Ovary (tissue), 9 donors: ENCODE data around the gene STX1A. TPM values are rescaled to one million over a fixed set of nuclear protein-coding genes. Genes with fewer than 3 reads are reported as not detected.

Source experiments
- DNase-seq, 5 donors: peaks; one replicate each; pipeline ENCODE4 v3.0.0-alpha.2; 2019 to 2020
- H3K27ac ChIP-seq, 2 donors: fragments of 200-600 bp; one replicate each; pipeline versions ENCODE4 v1.5.1 to v1.8.0; 2019 to 2022
- H3K27me3 ChIP-seq: fragments of 200-600 bp; one replicate; pipeline ENCODE4 v1.8.0; 2022
- H3K36me3 ChIP-seq: fragments of 200-600 bp; sonication (generic); one replicate; pipeline ENCODE4 v1.5.1; 2019
- H3K4me1 ChIP-seq: one replicate; pipeline ENCODE4 v1.8.1; 2013; ENCODE audit warnings: mild to moderate bottlenecking, moderate library complexity; ENCODE audit not compliant: insufficient read depth
- H3K4me3 ChIP-seq: fragments of 200-600 bp; sonication (generic); one replicate; pipeline ENCODE4 v1.5.1; 2017
- H3K9me3 ChIP-seq, 2 donors: fragments of 200-600 bp in 1 of 2; sonication (generic) in 1 of 2; one replicate each; pipeline versions ENCODE4 v1.5.1 to v1.8.1; 2013 to 2019; ENCODE audit warnings: mild to moderate bottlenecking in 1 of 2, moderate library complexity in 1 of 2
- CTCF ChIP-seq, 3 donors: fragments of 450-650 bp in 2 of 3; fragments of 200-600 bp in 1 of 3; IDR thresholded peaks; one replicate each; pipeline versions ENCODE4 v1.5.1 to v1.8.0; 2016 to 2022; ENCODE audit warnings: antibody characterized with exemption in 3 of 3, mild to moderate bottlenecking in 1 of 3
- EP300 ChIP-seq: sonication (generic); formaldehyde crosslinking; IDR thresholded peaks from one replicate; pipeline ENCODE4 v1.6.1; 2017; ENCODE audit warnings: antibody characterized with exemption
- POLR2A ChIP-seq: fragments of 450-650 bp; IDR thresholded peaks from one replicate; pipeline ENCODE4 v1.6.1; 2017; ENCODE audit warnings: antibody characterized with exemption, mild to moderate bottlenecking, moderate library complexity
- WGBS, 3 donors: extraction: QIAGEN DNeasy Blood & Tissue Kit in 1 of 3; methylation state at CpG; one replicate each; pipeline versions ENCODE4 v1.1.5 to v1.1.7; 2013 to 2017; 5-methylcytosine and 5-hydroxymethylcytosine counted together
- intact Hi-C, 4 donors: fragments of 100-400 bp; cut with DNase I; formaldehyde crosslinking; loops; one replicate each; pipeline versions ENCODE4 v1.11.0 to v1.15.1; 2022 to 2023
- polyA plus RNA-seq, 2 donors: library from polyadenylated mRNA; stranded (reverse); fragments of 200-250 nt in 1 of 2; fragments of 350-450 nt in 1 of 2; fragmentation: Illumina TruSeq in 1 of 2; extraction: RNeasy Lipid Tissue Mini Kit (QIAGEN cat#74804) in 1 of 2; gene quantifications; one replicate each; pipeline ENCODE4 v1.2.3, GENCODE V29; 2013 to 2014
- total RNA-seq, 7 donors: library from RNA; depleted of rRNA in 2 of 7; stranded (reverse); fragments of >200 nt in 2 of 7; fragmentation: NEBNext Ultra II Directional in 3 of 7; extraction: Animal tissue kit (Norgen Biotek cat#: 25700) in 3 of 7; gene quantifications; one replicate each; pipeline versions ENCODE4 v1.1.0 to v1.2.4, GENCODE V29; 2016 to 2023
- donor health status: DM: no; HTN: no; CAD: no; lungs with moderate emphysema.
- donor health status: DM: no; HTN: no; CAD: no.
- donor health status: Bipolar disorder and iron deficiency.
- donor health status: DM: yes; HTN: yes; CAD: no.
- donor health status: DM: no; HTN: no; CAD: no.
- donor health status: DM: yes; HTN: yes; CAD: no.

Gene STX1A
- total and polyA plus RNA-seq, 9 donors: 1.6 to 11.3 (median 6.4) TPM

GRCh38 chr7:73740212-73740611 lies 20.7 kb upstream of the STX1A start:
- TF ChIP-seq EP300 (no peak), POLR2A (no peak), CTCF (IDR thresholded peaks at IDR 0.05) (no peak)
- no peak for DNase-seq
- no peak overlapping the region for H3K4me3 ChIP-seq
- H3K36me3 ChIP-seq: no peaks in the 10 kb centered on the region
- H3K4me1 ChIP-seq: peaks cover 6% of the 10 kb centered on the region
- no peak overlapping the region for H3K27ac ChIP-seq
- intact Hi-C loops: loop anchor here in 1 of 4 donors (10.0 kb wide), 1 partner anchor 115 kb away; no protein-coding TSS in a partner anchor
- WGBS, 3 donors: 88 to 89% (median 89%) methylated on average over 7 of the region's 7 CpGs
- no peaks in the 10 kb centered on the region for H3K27me3 ChIP-seq
- no peaks in the 10 kb centered on the region for H3K9me3 ChIP-seq

- Histone ChIP-seq H3K4me1 (peaks cover 6% of the 10 kb centered on the region), H3K36me3 (no peaks in the 10 kb centered on the region), H3K27me3 (no peaks in the 10 kb centered on the region), H3K27ac (peak overlapping the region; percentile 76 to 93), H3K4me3 (peak overlapping the region; percentile 56), H3K9me3 (no peaks in the 10 kb centered on the region)
- 31 to 47% (median 42%) methylated on average over 13 of the region's 13 CpGs for WGBS, 3 donors
- intact Hi-C loops: loop anchor here in 2 of 4 donors (10.0 kb wide), 2 partner anchors 105 to 115 kb away; partner anchors contain the start of gene METTL27 (in 1 of the 2)
- TF ChIP-seq EP300: no peak
- DNase-seq: peak in 4 of 5 donors; percentile 43 to 55 (median 48)
Observed at GRCh38 chr7:73739387-73739767, 19.9 kb upstream of the STX1A start.

- 0 to 1% (median 1%) methylated on average over 82 to 84 of the region's 84 CpGs for whole genome bisulfite sequencing, 3 donors
- H3K9me3 ChIP-seq: no peaks in the 10 kb centered on the region
- DNase-seq: peak; percentile 97 to 100 (median 99)
- H3K27ac ChIP-seq: peak within 1 kb of the TSS; percentile 76 to 93
- no peaks in the 10 kb centered on the region for H3K36me3 ChIP-seq
- intact Hi-C loops: loop anchor here in 2 of 4 donors (10.0 kb wide), 2 partner anchors 106 to 116 kb away; partner anchors contain the start of gene METTL27 (in 1 of the 2)
- H3K27me3 ChIP-seq: no peaks in the 10 kb centered on the region
- TF ChIP-seq POLR2A (peak; percentile 97), EP300 (peak; percentile 26), CTCF (IDR thresholded peaks at IDR 0.05) (peak in 1 of 3 donors; percentile 8)
- peak within 1 kb of the TSS; percentile 56 for H3K4me3 ChIP-seq
- peaks cover 6% of the 10 kb centered on the region for H3K4me1 ChIP-seq
Observed at GRCh38 chr7:73738612-73739386, 19.3 kb upstream of the STX1A start, which contains the start of gene ABHD11. Gene ABHD11 (minus strand): TSS chr7:73738802. CDS start chr7:73738770, 32 bp downstream.

GRCh38 chr7:73738220-73738611 lies 18.7 kb upstream of the STX1A start:
- H3K9me3 ChIP-seq: no peaks in the 10 kb centered on the region
- DNase-seq: peak in 4 of 5 donors; percentile 57 to 74 (median 68)
- intact Hi-C loops: loop anchor here in 2 of 4 donors (10.0 kb wide), 2 partner anchors 107 to 117 kb away; partner anchors contain the start of gene METTL27 (in 1 of the 2)
- H3K27me3 ChIP-seq: no peaks in the 10 kb centered on the region
- WGBS, 3 donors: 0 to 1% (median 1%) methylated on average over 24 of the region's 24 CpGs
- H3K36me3 ChIP-seq: no peaks in the 10 kb centered on the region
- H3K4me3 ChIP-seq: peak overlapping the region; percentile 56
- peaks cover 6% of the 10 kb centered on the region for H3K4me1 ChIP-seq
- no peak for TF ChIP-seq POLR2A
- TF ChIP-seq EP300: no peak
- TF ChIP-seq CTCF (IDR thresholded peaks at IDR 0.05): no peak
- peak overlapping the region; percentile 60 to 68 for H3K27ac ChIP-seq
